Measurements from ENCODE around the gene SH2D3C. TPM values are rescaled to one million over a fixed set of nuclear protein-coding genes. Genes with fewer than 3 reads are reported as not detected.
A peak's percentile ranks its signal among the peaks of the same experiment; 100 is the strongest.

SH2D3C gene
- total RNA-seq, 2 experiments from 2014 or later, result 30.3 to 35.2 TPM

DNA sequence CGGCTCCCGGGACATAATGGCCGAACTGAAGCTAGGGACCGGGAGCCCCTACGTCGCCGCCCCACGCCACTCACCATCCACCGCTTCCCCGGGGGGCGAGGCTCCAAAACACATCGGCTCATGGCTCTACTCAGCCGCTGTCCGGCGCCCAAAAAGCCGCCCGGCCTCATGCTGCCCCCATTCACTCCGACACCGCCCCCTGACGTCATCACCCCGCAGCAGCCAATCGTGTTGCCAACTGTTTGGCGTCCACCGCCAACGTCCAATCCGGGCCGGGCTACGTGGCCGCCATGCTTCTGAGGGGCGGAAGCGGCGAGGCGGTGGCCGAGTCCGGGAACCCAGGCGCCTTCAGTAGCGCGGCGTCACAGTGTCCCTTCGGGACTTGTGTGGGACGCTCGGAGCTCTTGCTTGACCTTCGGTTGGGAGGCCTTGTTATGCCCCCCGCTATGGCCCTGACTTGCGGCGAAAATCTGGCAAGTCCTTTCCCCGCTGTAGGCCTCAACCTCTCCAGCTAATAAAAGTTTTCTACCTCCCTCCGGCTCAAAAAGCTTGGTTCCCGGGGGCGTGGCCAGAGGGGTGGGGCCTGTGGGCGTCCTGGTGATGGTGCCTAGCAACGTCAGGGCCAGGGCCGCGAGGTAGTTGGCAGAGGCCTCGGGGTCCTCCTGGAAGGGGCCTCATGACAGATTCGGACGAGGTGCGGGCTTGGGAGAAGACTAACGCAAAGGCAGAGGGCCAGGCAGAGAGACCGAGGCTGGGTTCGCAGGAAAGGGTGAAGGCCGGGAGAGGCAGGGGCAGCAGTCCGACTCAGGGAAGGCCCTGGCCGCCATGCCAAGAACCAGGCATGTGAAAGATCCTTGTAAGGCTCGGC lies 62.8 kb downstream of the SH2D3C start, which contains the start of the genes PTRH1 and TTC16:
Gene PTRH1 (minus strand): TSS at position 194 of the 868 bp plus-strand sequence. CDS start 24 bp downstream, at position 170.
Gene TTC16 (plus strand): TSS at position 610 of the 868 bp plus-strand sequence. CDS start 67 bp downstream, at position 677.
- Mint-ChIP-seq H3K27me3 (no peaks in the 10 kb centered on the region), H3K27ac (peak within 1 kb of the TSS; percentile 97), H3K4me1 (peaks cover 25% of the 10 kb centered on the region), H3K4me3 (peak within 1 kb of the TSS; percentile 92), H3K9me3 (ENCODE audit: low read depth) (no peaks in the 10 kb centered on the region), H3K36me3 (ENCODE audit: low read depth) (peaks cover 3% of the 10 kb centered on the region)
- ATAC-seq (peak; percentile 97), DNase-seq (peak; percentile 99)
- ChIA-PET CTCF (interaction anchor here (0.7 to 2.6 kb wide), 5 partner anchors 19 to 389 kb away, joined by 3 to 14 read pairs (median 4); partner anchors contain the start of genes CDK9 and TOR2A), POLR2A (interaction anchor here (0.5 to 1.3 kb wide), 4 partner anchors 19 to 264 kb away, joined by 3 to 6 read pairs (median 3); partner anchors contain the start of genes LRSAM1 and TOR2A)
- intact Hi-C loops (cut with DNase I, micrococcal nuclease), result loop anchor here (1.0 to 5.0 kb wide), 15 partner anchors 16 to 798 kb away; partner anchors contain the start of genes TOR2A (in 2 of the 2), COQ4 (in 1 of the 2), FPGS (in 1 of the 2) and LRSAM1 (in 1 of the 2)

DNA sequence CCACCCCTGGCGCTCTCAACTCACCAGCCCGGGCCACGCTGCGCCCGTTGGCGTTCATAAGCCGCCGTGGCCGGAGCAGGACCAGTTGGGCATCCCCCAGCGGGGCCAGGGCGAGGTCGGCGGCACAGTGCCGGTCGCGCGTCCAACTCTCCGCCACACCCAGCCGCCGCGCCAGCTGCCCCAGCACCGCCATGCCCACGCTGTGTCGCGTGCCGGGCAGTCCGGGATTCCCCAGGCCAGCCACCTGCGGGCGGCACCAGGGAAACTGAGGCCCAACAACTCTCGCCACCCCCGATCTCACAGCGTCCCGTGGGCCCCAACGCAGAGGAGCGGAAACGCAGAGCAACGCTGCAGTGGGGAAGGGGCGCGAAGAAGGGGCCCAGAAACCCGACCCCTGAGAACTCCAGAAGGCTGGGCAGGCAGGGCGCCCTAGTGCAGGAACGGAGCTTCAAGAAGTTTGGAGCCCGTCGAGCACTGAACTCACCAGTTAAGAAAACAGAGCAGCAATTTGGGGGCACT lies 63.5 kb downstream of the SH2D3C start:
- peaks cover 3% of the 10 kb centered on the region for H3K36me3 Mint-ChIP-seq (ENCODE audit: low read depth)
- CTCF ChIA-PET, result interaction anchor here (1.1 to 2.6 kb wide), 4 partner anchors 20 to 206 kb away, joined by 3 to 14 read pairs (median 4); partner anchors contain the start of gene TOR2A
- ATAC-seq, result peak; percentile 13
- peak overlapping the region; percentile 97 for H3K27ac Mint-ChIP-seq
- POLR2A ChIA-PET, result interaction anchor here (1.2 to 1.3 kb wide), 2 partner anchors 20 to 263 kb away, joined by 3 to 6 read pairs; partner anchors contain the start of genes LRSAM1 and TOR2A
- peak; percentile 36 for DNase-seq
- H3K27me3 Mint-ChIP-seq, result no peaks in the 10 kb centered on the region
- H3K4me3 Mint-ChIP-seq, result peak overlapping the region; percentile 92
- intact Hi-C loops (cut with DNase I, micrococcal nuclease), result loop anchor here (1.0 to 5.0 kb wide), 15 partner anchors 16 to 798 kb away; partner anchors contain the start of genes TOR2A (in 2 of the 2), COQ4 (in 1 of the 2), FPGS (in 1 of the 2) and LRSAM1 (in 1 of the 2)
- H3K4me1 Mint-ChIP-seq, result peaks cover 22% of the 10 kb centered on the region
- H3K9me3 Mint-ChIP-seq (ENCODE audit: low read depth), result no peaks in the 10 kb centered on the region

DNA sequence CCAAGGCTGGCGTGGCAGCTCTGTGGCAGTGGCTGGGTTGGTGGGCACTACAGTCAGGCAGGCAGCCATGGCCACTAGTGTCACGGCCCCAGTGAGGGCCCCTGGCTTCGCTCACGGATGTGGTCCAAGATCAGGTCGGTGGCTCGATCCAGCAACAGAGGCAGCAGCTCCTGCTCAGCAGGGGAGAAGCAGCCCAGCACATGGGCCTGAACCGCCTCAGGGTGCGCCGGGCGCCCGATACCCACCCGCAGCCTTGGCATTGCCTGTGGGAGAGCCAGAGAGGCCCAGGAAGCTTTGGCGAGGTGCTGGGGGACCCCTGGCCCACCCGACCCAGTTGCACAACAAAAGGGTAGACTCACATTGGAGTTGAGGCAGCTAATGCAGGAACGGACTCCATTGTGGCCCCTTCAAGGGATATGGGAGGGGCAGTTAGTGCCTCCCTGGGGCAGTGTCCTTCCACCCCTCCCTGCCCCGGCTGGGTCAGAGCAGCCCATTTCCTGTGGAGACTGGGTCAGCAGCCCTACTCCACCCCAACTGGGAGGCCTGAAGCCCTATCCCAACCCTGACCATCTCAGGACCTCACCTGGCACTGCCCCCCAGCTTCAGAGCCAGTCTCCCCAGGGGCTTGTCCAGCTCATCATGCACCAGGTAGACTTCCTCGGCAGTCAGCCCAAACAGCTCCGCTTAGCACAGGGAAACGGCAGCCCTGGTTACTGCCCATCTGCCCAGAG lies 64.3 kb downstream of the SH2D3C start:
- Mint-ChIP-seq H3K4me3 (peak overlapping the region; percentile 92), H3K27ac (peak overlapping the region; percentile 25), H3K27me3 (no peaks in the 10 kb centered on the region), H3K36me3 (ENCODE audit: low read depth) (peaks cover 3% of the 10 kb centered on the region), H3K4me1 (peaks cover 17% of the 10 kb centered on the region), H3K9me3 (ENCODE audit: low read depth) (no peaks in the 10 kb centered on the region)
- POLR2A ChIA-PET, result interaction anchor here (1.3 kb wide), 1 partner anchor 262 kb away, joined by 3 read pairs; the partner anchor contains the start of gene LRSAM1
- intact Hi-C loops (cut with DNase I, micrococcal nuclease), result no loop called here
- ATAC-seq (no peak), DNase-seq (no peak)
- CTCF ChIA-PET, result interaction anchor here (1.1 to 1.6 kb wide), 3 partner anchors 10 to 207 kb away, joined by 4 read pairs; no protein-coding TSS in a partner anchor

DNA sequence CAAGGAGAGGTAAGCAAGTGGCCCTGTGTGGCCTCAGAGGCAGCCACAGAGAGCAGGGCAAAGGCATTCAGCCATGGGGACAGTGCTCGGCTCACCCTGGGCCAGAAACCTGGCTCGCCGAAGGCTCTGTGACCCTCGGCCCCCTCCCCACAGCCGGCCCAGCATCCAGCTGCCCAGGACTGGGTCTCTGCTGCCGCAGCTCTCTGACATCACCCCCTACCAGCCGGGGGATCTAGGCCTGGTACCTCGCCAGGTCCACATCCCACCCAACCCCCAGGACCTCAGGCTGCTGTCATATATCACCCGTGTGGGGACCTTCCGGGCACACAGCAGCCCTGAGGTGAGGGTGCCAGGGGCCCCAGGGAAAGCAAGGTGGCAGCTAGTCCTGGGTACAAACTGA lies 65.6 kb downstream of the SH2D3C start:
- Mint-ChIP-seq H3K36me3 (ENCODE audit: low read depth) (peaks cover 5% of the 10 kb centered on the region), H3K4me3 (no peak overlapping the region), H3K27me3 (no peaks in the 10 kb centered on the region), H3K4me1 (peaks cover 17% of the 10 kb centered on the region), H3K27ac (no peak overlapping the region), H3K9me3 (ENCODE audit: low read depth) (no peaks in the 10 kb centered on the region)
- intact Hi-C loops (cut with DNase I, micrococcal nuclease), result no loop called here
- ATAC-seq, result no peak
- DNase-seq, result no peak
- CTCF ChIA-PET, result interaction anchor here (0.7 to 1.6 kb wide), 2 partner anchors 8 to 176 kb away, joined by 4 read pairs; no protein-coding TSS in a partner anchor
- POLR2A ChIA-PET, result no interaction called here

DNA sequence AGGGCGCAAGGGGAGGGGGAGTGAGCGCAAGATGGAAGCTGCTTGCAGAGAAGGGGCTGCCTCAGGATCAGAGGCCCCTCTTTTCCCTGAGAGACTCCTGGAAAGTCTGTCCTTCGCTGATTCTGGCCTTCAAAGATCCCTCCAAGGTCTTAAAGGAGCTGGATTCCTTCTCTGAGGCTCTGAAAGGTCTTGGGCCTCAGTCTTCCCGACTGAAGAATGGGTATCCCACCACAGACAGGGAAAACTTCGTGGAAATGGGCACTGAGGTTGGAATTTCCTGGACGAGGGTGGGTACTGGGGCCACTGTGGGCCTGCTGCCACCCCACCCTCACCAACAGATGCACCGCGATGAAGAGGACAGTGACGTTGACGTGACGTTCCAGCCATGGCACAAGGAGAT lies 66.1 kb downstream of the SH2D3C start:
- no peak for ATAC-seq
- ChIA-PET CTCF (interaction anchor here (0.8 to 1.6 kb wide), 2 partner anchors 8 to 21 kb away, joined by 4 read pairs; no protein-coding TSS in a partner anchor), POLR2A (interaction anchor here (0.6 kb wide), 1 partner anchor 1973 kb away, joined by 6 read pairs; no protein-coding TSS in a partner anchor)
- Mint-ChIP-seq H3K27ac (no peak overlapping the region), H3K27me3 (no peaks in the 10 kb centered on the region), H3K9me3 (ENCODE audit: low read depth) (no peaks in the 10 kb centered on the region), H3K4me3 (no peak overlapping the region), H3K4me1 (peaks cover 22% of the 10 kb centered on the region), H3K36me3 (ENCODE audit: low read depth) (peaks cover 5% of the 10 kb centered on the region)
- DNase-seq, result no peak
- intact Hi-C loops (cut with DNase I, micrococcal nuclease), result no loop called here

DNA sequence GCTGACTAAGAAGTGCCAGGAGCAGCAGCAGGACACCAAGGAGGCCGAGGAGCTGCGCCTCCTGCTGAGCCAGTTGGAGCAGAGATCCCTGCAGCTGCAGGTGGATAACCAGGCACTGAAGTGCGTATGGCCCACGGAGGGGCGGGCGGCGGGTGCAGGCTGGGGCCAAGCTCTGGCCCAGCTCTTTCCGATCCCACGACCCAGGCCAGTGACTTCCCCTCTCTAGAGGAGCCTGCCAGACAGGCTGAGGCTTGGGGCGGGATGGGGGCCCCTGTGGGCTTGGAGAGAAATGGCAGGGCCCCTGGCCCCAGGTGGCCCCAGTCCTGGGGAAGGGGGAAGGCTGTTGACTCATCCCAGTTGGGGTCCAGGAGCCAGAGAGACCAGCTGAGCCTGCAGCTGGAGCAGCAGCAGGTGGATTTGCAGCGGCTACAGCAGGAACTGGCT lies 66.6 kb downstream of the SH2D3C start:
- POLR2A ChIA-PET, result interaction anchor here (0.6 to 0.7 kb wide), 2 partner anchors 146 to 1973 kb away, joined by 3 to 6 read pairs; no protein-coding TSS in a partner anchor
- Mint-ChIP-seq H3K27me3 (no peaks in the 10 kb centered on the region), H3K36me3 (ENCODE audit: low read depth) (peaks cover 5% of the 10 kb centered on the region), H3K27ac (no peak overlapping the region), H3K4me1 (peaks cover 22% of the 10 kb centered on the region), H3K4me3 (no peak overlapping the region), H3K9me3 (ENCODE audit: low read depth) (no peaks in the 10 kb centered on the region)
- intact Hi-C loops (cut with DNase I, micrococcal nuclease), result no loop called here
- ATAC-seq (no peak), DNase-seq (no peak)
- CTCF ChIA-PET, result interaction anchor here (0.8 kb wide), 1 partner anchor 21 kb away, joined by 4 read pairs; no protein-coding TSS in a partner anchor

DNA sequence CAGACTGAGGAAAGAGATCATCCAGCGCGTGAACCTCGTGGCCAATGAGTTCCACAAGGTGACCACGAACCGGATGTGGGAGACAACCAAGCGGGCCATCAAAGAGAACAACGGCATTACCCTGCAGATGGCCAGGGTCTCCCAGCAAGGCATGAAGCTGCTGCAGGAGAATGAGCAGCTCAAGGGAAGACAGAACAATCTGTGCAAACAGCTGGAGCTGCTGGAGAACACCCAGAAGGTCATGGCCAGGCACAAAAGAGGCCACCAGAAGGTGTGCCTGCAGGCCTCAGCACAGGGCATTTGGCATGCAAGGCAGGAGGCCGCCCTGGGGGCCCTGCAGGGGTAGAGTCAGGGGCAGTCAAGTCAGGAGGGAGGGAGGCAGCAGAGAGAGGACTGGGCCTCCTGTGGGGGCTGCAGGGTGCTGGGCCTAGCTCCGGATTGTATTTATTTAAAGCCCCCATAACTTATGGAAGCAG lies 67.2 kb downstream of the SH2D3C start:
- intact Hi-C loops (cut with DNase I, micrococcal nuclease), result no loop called here
- no peak for DNase-seq
- ChIA-PET CTCF (no interaction called here), POLR2A (interaction anchor here (0.7 kb wide), 1 partner anchor 145 kb away, joined by 3 read pairs; no protein-coding TSS in a partner anchor)
- Mint-ChIP-seq H3K4me3 (no peak overlapping the region), H3K4me1 (peaks cover 23% of the 10 kb centered on the region), H3K36me3 (ENCODE audit: low read depth) (peaks cover 5% of the 10 kb centered on the region), H3K9me3 (ENCODE audit: low read depth) (no peaks in the 10 kb centered on the region), H3K27me3 (no peaks in the 10 kb centered on the region), H3K27ac (no peak overlapping the region)
- ATAC-seq, result no peak

DNA sequence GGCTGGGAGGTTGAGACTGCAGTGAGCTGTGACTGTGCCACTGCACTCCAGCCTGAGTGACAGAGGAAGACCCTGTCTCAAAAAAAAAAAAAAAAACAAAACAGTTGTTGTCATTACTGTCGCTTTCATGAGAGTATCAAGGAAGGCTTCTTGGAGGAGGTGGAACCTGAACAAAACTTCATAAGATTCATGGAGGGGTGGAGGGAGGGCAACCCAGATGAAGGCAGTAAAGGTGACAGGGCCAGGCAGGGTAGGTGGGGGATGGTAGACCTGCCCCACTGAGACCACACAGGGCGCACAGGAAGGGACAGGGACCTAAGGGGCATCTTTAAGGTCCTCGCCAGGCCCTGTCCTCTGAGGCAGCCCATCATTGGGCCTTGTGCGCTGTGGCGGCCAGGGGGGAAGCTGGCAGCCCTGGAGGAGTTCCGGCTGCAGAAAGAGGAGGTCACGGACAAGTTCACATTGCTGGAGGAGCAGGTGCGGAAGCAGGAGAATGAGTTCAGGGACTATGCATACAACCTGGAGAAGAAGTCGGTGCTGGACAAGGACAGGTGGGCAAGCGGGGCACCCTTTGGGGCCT lies 68.2 kb downstream of the SH2D3C start:
- intact Hi-C loops (cut with DNase I, micrococcal nuclease), result no loop called here
- ChIA-PET POLR2A (no interaction called here), CTCF (no interaction called here)
- H3K4me3 Mint-ChIP-seq, result no peak overlapping the region
- no peaks in the 10 kb centered on the region for H3K9me3 Mint-ChIP-seq (ENCODE audit: low read depth)
- DNase-seq (no peak), ATAC-seq (no peak)
- no peak overlapping the region for H3K27ac Mint-ChIP-seq
- peaks cover 5% of the 10 kb centered on the region for H3K36me3 Mint-ChIP-seq (ENCODE audit: low read depth)
- no peaks in the 10 kb centered on the region for H3K27me3 Mint-ChIP-seq
- H3K4me1 Mint-ChIP-seq, result peaks cover 18% of the 10 kb centered on the region

DNA sequence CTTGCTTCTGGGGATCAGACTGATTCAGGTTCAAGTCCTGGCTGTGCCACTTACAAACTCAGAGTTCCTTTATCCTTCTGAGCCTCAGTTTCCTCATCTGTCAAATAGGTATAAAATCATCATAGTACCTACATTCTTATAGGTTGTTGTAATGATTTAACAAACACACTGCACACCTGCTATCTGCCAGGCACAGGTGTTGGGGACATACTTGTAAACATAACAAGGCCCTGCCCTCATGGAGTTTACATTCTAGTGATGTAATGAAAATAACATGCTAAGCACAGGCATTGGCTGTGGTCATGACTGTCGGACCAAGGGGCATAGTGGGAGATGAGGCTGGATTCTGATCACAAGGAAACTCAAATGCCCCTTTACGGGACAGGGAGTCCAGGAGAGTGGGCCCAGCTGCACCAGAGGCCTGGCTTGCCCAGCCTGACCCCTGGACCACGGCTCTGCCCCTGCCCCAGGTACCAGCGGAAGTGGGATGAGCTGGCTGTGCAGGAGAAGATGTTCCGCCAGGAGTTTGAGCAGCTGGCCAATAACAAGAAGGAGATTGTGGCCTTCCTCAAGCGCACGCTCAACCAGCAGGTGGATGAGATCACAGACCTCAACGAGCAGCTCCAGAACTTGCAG lies 69.4 kb downstream of the SH2D3C start:
- ChIA-PET CTCF (no interaction called here), POLR2A (no interaction called here)
- H3K27ac Mint-ChIP-seq, result no peak overlapping the region
- no peak overlapping the region for H3K4me3 Mint-ChIP-seq
- H3K27me3 Mint-ChIP-seq, result no peaks in the 10 kb centered on the region
- no peak for ATAC-seq
- H3K36me3 Mint-ChIP-seq (ENCODE audit: low read depth), result peaks cover 5% of the 10 kb centered on the region
- peaks cover 14% of the 10 kb centered on the region for H3K4me1 Mint-ChIP-seq
- no peak for DNase-seq
- intact Hi-C loops (cut with DNase I, micrococcal nuclease), result no loop called here
- H3K9me3 Mint-ChIP-seq (ENCODE audit: low read depth), result no peaks in the 10 kb centered on the region

DNA sequence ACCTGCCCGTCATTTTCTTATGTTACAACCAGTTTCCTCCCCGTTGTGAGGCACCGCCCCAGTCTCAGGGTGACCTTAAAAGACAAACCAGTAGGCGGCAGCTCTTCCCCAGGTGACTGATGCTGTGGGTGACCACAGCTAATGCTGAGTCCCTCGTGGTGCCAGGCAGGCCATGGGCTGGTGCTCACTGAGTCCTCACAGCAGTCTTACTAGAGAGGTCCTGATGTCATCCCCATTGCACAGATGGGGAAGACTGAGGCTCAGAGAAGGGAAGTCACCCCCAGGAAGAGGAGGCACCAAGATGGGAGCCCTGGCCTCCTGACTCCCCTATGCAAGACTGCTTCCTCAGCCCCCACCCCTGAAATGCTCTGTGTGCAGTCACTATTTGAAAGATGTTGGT lies 70.7 kb downstream of the SH2D3C start:
- peak; percentile 78 for ATAC-seq
- ChIA-PET POLR2A (no interaction called here), CTCF (interaction anchor here (0.7 to 1.3 kb wide), 2 partner anchors 27 to 154 kb away, joined by 3 to 6 read pairs; partner anchors contain the start of gene TOR2A)
- H3K4me1 Mint-ChIP-seq, result peaks cover 14% of the 10 kb centered on the region
- peak; percentile 52 for DNase-seq
- intact Hi-C loops (cut with DNase I, micrococcal nuclease), result no loop called here
- H3K27me3 Mint-ChIP-seq, result no peaks in the 10 kb centered on the region
- no peaks in the 10 kb centered on the region for H3K9me3 Mint-ChIP-seq (ENCODE audit: low read depth)
- peaks cover 5% of the 10 kb centered on the region for H3K36me3 Mint-ChIP-seq (ENCODE audit: low read depth)
- H3K4me3 Mint-ChIP-seq, result no peak overlapping the region
- H3K27ac Mint-ChIP-seq, result no peak overlapping the region

Data from activated CD4-positive, alpha-beta T cell treated with anti-CD3 and anti-CD28 coated beads for 36 hours (primary cell).